ENCODE data around the gene PFKFB2.

DNA sequence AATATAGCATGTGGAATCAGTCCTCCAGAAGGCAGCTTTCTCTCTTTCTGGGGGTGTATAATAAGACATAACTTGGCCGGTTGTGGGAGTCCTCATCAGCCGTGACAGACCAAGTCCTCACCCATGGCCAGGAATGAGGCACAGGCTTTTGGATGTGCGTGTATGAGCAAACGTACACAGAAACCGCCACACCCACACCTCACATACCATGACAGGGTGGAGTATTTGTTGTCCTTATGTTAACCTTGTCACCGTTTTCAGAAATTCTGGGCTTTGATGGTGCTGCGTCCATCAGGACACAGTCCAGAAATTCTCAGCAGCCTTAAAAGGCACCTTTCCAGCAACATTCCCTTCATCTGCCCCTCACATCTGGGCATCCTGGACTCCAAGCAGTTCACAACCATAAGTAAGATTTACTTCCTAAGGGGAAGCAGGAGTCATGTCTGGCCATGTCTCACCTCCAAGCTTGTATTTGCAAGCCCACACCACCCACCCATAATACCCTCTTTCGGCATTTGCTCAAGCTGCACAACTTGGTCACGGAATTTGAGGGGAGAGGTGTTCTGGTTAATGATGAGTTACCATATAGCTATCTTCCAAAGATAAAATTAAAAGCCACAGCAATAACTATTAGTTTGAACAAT, 32.9 kb upstream of the PFKFB2 start:
- no peak for TF ChIP-seq TAF1 (IDR thresholded peaks at IDR 0.05; ENCODE audit: borderline replicate concordance, low read depth, low read length)
- no peak for TF ChIP-seq POLR2AphosphoS5 (IDR thresholded peaks at IDR 0.05; ENCODE audit: low read depth, low read length)
